HG03521 (cell line): ENCODE results near the gene MYL10.

ENCODE experiments used
- ATAC-seq: cut with Tn5 transposase; IDR thresholded peaks from one replicate; pipeline ENCODE4 v1.9.1; 2021; ENCODE audit warnings: mild to moderate bottlenecking, moderate library complexity; ENCODE audit not compliant: unreplicated experiment

MYL10 gene

GRCh38 chr7:101578552-101578951, 50.5 kb downstream of the MYL10 start:
- no peak for ATAC-seq

- ATAC-seq: no peak
Observed at GRCh38 chr7:101576998-101577397, 52.1 kb downstream of the MYL10 start.

DNA sequence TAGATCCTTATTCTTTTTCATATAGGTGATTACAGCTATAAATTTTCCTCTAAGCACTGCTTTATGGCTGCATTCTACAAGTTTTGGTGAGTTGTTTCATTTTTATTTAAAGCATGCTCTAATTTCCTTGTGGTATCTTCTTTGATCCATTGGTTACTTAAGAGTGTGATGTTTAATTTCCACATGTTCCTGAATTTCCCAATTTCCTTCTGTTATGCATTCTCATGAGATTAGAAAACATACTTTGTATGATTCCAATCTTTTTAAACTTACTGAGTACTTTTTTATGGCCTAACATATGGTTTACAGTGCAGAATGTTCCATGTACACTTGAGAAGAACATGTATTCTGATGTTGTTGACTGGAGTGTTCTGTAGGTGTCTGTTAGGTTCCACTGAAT, 53.4 kb downstream of the MYL10 start:
- ATAC-seq: no peak

DNA sequence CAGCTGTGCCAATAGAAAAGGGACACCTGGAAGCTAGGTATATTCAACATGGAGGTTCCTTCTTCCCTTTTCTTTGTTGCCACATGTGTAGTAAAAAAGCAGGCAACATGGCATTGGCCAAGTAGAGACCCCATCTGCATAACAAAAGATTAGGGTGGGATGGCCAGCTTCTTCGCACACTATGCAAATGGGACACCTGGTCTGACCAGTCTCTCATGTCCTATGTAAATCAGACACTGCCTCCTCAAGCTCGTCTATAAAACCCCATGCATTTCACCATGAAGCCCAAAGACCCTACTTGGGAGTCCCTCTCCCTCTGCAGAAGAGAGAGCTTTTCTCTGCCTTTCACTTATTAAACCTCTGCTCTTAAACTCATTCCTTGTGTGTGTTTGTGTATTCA, 53.9 kb downstream of the MYL10 start:
- no peak for ATAC-seq

GRCh38 chr7:101572156-101572555, 56.9 kb downstream of the MYL10 start:
- no peak for ATAC-seq

DNA sequence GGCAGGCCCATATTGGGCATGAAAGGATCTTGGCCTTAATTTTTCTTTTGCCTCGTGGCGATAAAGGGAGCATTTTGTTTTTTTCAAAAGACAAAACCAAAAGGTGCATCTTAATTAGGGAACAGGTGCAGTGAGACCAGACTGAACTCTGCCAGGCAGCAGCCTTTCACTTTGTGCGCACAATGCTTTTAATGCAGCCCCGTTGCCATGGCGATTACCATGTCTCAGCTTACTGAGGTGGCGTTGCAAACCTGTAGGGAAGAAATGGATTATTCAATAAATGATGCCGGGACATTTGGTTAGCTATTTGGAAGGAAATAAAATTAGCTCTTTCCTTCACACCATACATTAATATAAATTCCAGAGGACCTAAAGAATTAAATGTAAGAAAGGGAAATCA, 61.9 kb downstream of the MYL10 start:
- no peak for ATAC-seq

DNA sequence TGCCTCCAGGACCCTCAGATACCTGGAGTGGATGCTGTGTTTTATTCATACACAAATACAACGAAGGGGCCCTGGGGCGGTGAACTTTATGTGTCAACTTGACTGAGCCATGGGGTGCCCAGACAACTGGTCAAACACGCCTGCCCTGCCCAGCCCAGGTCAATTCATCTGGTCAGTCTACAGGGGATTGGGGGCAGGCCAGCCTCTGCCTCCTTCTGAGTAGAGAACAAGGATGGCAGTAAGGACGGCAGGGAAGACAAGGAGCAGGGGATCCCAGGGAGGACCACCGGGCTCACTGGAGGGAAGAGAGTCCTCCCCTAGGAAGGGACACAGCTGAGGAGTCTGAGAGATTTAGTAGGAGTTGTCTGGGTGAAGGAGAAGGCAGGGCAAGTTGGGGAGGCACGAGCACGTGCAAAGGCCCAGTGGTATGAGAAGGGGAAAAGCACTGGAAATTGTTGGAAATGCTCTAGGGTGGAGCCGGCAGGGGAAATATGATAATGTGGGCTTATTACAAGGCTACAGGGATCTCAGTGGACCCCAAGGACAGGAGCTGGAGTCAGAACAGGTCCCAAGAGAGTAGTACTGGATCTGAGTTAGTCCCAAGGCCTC, 63.4 kb downstream of the MYL10 start:
- ATAC-seq: no peak

- ATAC-seq: no peak
Observed at GRCh38 chr7:101564778-101565211, 64.3 kb downstream of the MYL10 start.

DNA sequence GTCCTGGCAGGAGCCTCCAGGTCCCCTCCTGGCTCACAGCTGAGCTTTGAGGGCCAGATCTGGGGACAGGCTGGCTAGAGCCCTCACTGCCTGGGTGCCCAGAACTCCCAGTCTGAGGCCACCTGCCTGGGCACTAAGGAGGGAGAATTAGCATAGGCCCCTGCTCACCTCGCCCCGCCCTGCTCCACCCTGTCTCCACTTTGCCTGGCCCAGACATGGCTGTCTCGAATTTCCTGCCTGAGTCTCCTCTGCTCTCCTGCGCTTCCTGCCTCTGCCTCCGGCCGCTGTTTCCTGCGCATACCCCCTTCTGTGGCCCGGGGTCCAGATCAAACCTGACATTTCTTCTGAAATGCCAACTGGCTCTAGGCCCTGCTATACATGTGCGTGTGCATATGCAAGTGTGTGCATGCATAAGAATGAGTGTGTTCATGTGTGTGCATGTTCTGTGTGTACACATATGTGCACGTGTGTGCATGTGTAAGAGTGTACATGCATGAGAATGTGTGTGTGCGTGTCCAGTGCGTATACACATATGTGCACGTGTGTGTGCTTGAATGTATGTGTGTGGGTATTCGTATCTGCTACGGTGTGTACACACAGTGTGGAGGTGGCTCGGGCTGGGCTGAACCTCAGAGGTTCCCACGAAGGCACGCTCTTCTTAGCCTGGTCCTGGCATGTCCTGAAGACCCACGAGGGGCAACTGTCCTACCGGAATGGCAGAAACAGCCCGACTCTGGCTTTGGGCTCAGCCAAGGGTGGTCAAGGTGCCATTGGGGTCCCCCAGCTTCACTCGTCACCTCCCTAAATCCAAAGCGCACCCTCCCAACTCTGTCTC, 64.9 kb downstream of the MYL10 start:
- no peak for ATAC-seq
